Measurements from ENCODE around the gene LITAFD.

DNA sequence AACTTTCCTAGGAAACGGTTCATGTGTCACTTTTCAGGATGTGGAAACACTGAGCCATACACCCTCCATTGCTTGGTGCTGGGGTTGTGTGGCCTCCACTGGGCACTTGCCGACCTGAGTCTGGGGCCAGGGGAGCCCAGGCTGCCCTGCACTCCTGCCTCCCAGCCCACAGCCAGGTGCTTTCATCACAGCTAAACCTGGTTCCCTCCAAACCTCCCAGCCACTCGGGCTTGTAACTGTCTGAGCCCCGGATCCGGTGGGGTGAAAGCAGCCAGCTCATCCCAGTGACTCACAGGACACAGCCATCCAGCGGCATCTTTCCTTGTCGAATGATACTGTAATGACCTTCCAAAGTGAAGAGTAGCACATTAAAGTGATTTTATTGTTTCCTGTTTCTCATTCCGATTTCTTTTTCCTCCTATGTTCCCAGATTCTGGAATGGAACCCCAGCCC lies 33.2 kb upstream of the LITAFD start:
- TF ChIP-seq CTCF (IDR thresholded peaks at IDR 0.05; ENCODE audit: insufficient read depth, low read depth, low read length) (no peak), EZH2 (IDR thresholded peaks at IDR 0.05; ENCODE audit: insufficient read depth, low read length) (no peak)

Data from astrocyte (in vitro differentiated cells and primary cell).